SK-N-MC (cell line): ENCODE measurements around the gene THEM4.

Experiments used
- EZH2 ChIP-seq: fragments of 200-600 bp; sonication (generic); IDR thresholded peaks from one replicate; pipeline ENCODE4 v1.6.1; 2017; ENCODE audit warnings: antibody characterized with exemption
- POLR2AphosphoS5 ChIP-seq: IDR thresholded peaks from 2 replicates; pipeline ENCODE4 v1.6.1; 2012; ENCODE audit warnings: mild to moderate bottlenecking, low read depth, low read length, borderline replicate concordance

DNA sequence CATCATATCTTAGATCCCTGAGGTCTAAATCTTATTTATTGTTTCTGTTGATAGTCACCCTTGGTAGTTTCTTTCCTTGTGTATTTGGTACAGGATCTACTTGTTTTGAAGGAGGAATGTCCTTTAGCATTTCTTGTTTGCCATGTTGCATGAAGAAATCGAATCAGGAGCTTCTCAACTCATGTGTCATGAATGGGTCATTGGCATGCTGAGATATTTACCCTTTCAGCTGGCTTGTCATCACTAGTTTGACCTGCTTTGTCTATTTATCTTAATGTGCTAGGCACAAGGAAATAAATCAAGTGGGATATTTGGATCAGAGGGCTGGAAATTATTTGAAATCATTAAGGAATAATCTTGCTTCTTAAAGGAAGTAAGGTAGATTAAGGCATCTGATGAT lies 23.8 kb downstream of the THEM4 start:
- TF ChIP-seq POLR2AphosphoS5 (no peak), EZH2 (no peak)
